ENCODE measurements around the gene C14orf180. TPM values are rescaled to one million over a fixed set of nuclear protein-coding genes. Genes with fewer than 3 reads are reported as not detected.
"Not testable (repeated sequence)": the region's sequence is repeated elsewhere in the genome, so short reads cannot be mapped to it uniquely, and the experiment has no call there.

C14orf180 gene
- total and polyA plus RNA-seq, 2 experiments from 2014 or later = not detected

DNA sequence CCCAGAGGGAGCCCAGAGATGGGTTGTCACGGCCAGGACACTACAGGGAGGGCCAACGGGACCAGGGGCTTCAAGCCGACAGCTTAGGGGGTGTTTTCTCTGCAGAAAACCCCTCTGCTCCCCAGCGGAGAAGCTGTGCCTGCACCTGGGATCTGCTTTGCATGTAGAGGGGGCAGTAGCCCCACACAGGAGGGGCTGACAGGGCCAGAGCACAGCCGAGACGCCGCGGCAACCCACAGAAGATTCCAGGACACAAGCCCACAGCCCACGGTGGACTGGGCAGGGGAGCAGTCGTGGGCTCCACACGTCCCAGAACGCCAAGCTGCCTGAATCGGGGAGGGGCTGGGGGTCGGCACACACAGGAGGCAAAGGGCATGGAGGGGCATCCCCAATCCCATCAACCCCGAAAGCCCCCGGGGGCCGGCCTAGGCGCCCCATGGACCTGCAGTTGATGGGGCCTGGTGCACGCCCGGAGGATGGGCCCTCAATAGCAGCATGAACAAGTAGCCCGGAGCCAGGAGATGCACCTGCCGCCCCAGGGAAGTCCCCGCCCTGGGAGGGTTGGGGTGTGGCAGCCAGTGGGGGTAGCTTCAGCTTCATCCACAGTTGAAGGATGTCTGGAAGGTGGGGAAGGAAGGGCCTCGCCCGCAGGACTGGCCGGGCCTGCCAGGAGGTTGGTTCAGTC, 55.5 kb downstream of the C14orf180 start:
- no peak for TF ChIP-seq EZH2phosphoT487 (IDR thresholded peaks at IDR 0.05; ENCODE audit: insufficient read depth, low read depth)
- no peak for TF ChIP-seq EZH2 (IDR thresholded peaks at IDR 0.05; ENCODE audit: insufficient read depth, poor library complexity, severe bottlenecking)
- Histone ChIP-seq H3K9me3 (ENCODE audit: low read depth) (no peaks in the 10 kb centered on the region), H3K27me3 (replicated peaks; ENCODE audit: insufficient read depth) (peaks cover 51% of the 10 kb centered on the region), H3K4me3 (no peak overlapping the region), H3K27ac (no peak overlapping the region), H3K9me2 (ENCODE audit: insufficient read depth) (no peaks in the 10 kb centered on the region), H3K4me1 (ENCODE audit: insufficient read depth) (no peaks in the 10 kb centered on the region), H3K9ac (no peak overlapping the region), H3K36me3 (ENCODE audit: low read depth) (no peaks in the 10 kb centered on the region), H3K4me2 (ENCODE audit: unreplicated experiment) (no peak overlapping the region), H3K79me2 (ENCODE audit: insufficient read depth) (no peaks in the 10 kb centered on the region), H4K20me1 (ENCODE audit: insufficient read depth) (no peaks in the 10 kb centered on the region), H2AFZ (no peak overlapping the region), H3F3A (ENCODE audit: insufficient read depth) (no peaks in the 10 kb centered on the region)
- no peak for DNase-seq
- in situ Hi-C loops (cut with MboI) = no loop called here
- WGBS, 2 experiments (ENCODE audit: low coverage in 1 of 2, low lambda C conversion rate in 2 of 2, missing lambda C conversion rate in 2 of 2) = 68 to 70% methylated on average over 24 to 26 of the region's 26 CpGs

DNA sequence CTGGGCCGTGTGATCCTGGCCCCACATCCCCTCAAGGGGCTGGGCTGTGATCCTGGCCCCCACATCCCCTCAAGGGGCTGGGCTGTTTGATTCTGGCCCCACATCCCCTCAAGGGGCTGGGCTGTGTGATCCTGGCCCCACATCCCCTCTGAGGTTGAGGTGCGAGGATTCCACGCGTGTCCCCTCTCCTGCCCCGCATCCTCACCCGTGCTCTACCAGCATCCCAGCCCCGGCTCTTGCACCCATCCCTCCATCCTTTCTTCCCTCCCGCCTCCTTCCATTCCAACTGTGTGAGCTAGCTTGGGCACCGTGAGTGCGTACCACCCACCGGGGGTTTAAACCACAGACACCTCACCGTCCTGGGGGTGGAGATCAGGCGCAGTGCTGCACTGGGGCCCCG, 56.2 kb downstream of the C14orf180 start:
- Histone ChIP-seq H3K4me2 (ENCODE audit: unreplicated experiment) (no peak overlapping the region), H3K36me3 (ENCODE audit: low read depth) (no peaks in the 10 kb centered on the region), H3K27ac (no peak overlapping the region), H3K9me2 (ENCODE audit: insufficient read depth) (no peaks in the 10 kb centered on the region), H3F3A (ENCODE audit: insufficient read depth) (no peaks in the 10 kb centered on the region), H3K9me3 (ENCODE audit: low read depth) (no peaks in the 10 kb centered on the region), H3K4me3 (no peak overlapping the region), H3K79me2 (ENCODE audit: insufficient read depth) (no peaks in the 10 kb centered on the region), H3K27me3 (replicated peaks; ENCODE audit: insufficient read depth) (peaks cover 44% of the 10 kb centered on the region), H3K4me1 (ENCODE audit: insufficient read depth) (no peaks in the 10 kb centered on the region), H2AFZ (no peak overlapping the region), H4K20me1 (ENCODE audit: insufficient read depth) (no peaks in the 10 kb centered on the region), H3K9ac (no peak overlapping the region)
- DNase-seq = no peak
- in situ Hi-C loops (cut with MboI) = no loop called here
- WGBS, 2 experiments (ENCODE audit: low coverage in 1 of 2, low lambda C conversion rate in 2 of 2, missing lambda C conversion rate in 2 of 2) = 54 to 59% methylated on average over 12 to 14 of the region's 14 CpGs
- no peak for TF ChIP-seq EZH2phosphoT487 (IDR thresholded peaks at IDR 0.05; ENCODE audit: insufficient read depth, low read depth)
- TF ChIP-seq EZH2 (IDR thresholded peaks at IDR 0.05; ENCODE audit: insufficient read depth, poor library complexity, severe bottlenecking) = no peak

DNA sequence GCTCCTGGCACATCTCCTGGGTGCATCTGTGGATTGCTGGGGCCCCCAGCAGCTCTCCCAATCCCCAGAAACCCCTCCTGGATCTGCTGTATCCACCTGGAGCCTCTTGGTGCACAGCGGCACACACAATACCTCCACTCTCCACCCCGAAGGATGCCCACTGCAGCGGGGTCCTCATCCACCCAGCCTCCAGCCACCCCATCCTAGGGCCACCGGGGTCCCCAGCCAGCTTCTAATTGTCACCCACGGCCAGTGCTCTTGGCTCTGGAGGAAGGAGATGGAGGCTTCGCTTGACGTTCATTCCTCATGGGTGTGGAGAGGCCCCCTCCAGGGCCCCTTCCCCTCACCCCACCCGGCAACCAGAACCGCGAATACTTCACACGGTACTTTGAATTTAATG, 56.6 kb downstream of the C14orf180 start:
- Histone ChIP-seq H3F3A (ENCODE audit: insufficient read depth) (no peaks in the 10 kb centered on the region), H3K4me3 (no peak overlapping the region), H4K20me1 (ENCODE audit: insufficient read depth) (no peaks in the 10 kb centered on the region), H3K9me2 (ENCODE audit: insufficient read depth) (no peaks in the 10 kb centered on the region), H2AFZ (no peak overlapping the region), H3K4me2 (ENCODE audit: unreplicated experiment) (no peak overlapping the region), H3K9ac (no peak overlapping the region), H3K79me2 (ENCODE audit: insufficient read depth) (no peaks in the 10 kb centered on the region), H3K4me1 (ENCODE audit: insufficient read depth) (no peaks in the 10 kb centered on the region), H3K27ac (no peak overlapping the region), H3K36me3 (ENCODE audit: low read depth) (no peaks in the 10 kb centered on the region), H3K9me3 (ENCODE audit: low read depth) (no peaks in the 10 kb centered on the region), H3K27me3 (replicated peaks; ENCODE audit: insufficient read depth) (peaks cover 40% of the 10 kb centered on the region)
- 44% methylated on average over 11 of the region's 11 CpGs for WGBS, 2 experiments (ENCODE audit: low coverage in 1 of 2, low lambda C conversion rate in 2 of 2, missing lambda C conversion rate in 2 of 2)
- TF ChIP-seq EZH2phosphoT487 (IDR thresholded peaks at IDR 0.05; ENCODE audit: insufficient read depth, low read depth) = no peak
- no peak for DNase-seq
- in situ Hi-C loops (cut with MboI) = no loop called here

GRCh38 chr14:104636846-104637545, 57.4 kb downstream of the C14orf180 start:
- DNase-seq = not testable (repeated sequence)

More at GRCh38 chr14:104636846-104637545, 57.4 kb downstream of the C14orf180 start:
- H3K4me3 ChIP-seq; H3K27ac ChIP-seq; H3K9me2 ChIP-seq (ENCODE audit: insufficient read depth); H3K4me1 ChIP-seq (ENCODE audit: insufficient read depth); in situ Hi-C loops (cut with MboI); H3K79me2 ChIP-seq (ENCODE audit: insufficient read depth); H4K20me1 ChIP-seq (ENCODE audit: insufficient read depth); H3F3A ChIP-seq (ENCODE audit: insufficient read depth); H3K4me2 ChIP-seq (ENCODE audit: unreplicated experiment); H2AFZ ChIP-seq; H3K9ac ChIP-seq; H3K36me3 ChIP-seq (ENCODE audit: low read depth); H3K9me3 ChIP-seq (ENCODE audit: low read depth): not testable (repeated sequence)
- 74 to 82% methylated on average over 21 to 35 of the region's 39 CpGs for WGBS, 2 experiments (ENCODE audit: low coverage in 1 of 2, low lambda C conversion rate in 2 of 2, missing lambda C conversion rate in 2 of 2)
- H3K27me3 ChIP-seq (replicated peaks; ENCODE audit: insufficient read depth) = peaks cover 31% of the 10 kb centered on the region
